IMR-90 (cell line): ENCODE measurements around the gene TENT5A. TPM values are rescaled to one million over a fixed set of nuclear protein-coding genes. Genes with fewer than 3 reads are reported as not detected.

ENCODE experiments used
- ATAC-seq: fragments of 200-7000 bp; cut with Tn5 transposase; 2 replicates; pipeline ENCODE4 v1.9.1; 2020; ENCODE audit warnings: low read depth, mild to moderate bottlenecking, moderate library complexity
- BruUV-seq: library from RNA; stranded (reverse); fragments of 400-500 nt; replicated peaks from 2 replicates; lab custom pipeline; 2021; lab: Mats Ljungman, UMichigan
- CTCF ChIA-PET: fragments of 300-600 bp; formaldehyde crosslinking; extraction: SDS; loops from one replicate; lab custom pipeline; 2021; ENCODE audit warnings: antibody characterized with exemption; lab: Yijun Ruan, JAX
- POLR2A ChIA-PET: fragments of 300-600 bp; sonication (Branson Sonifier 250); formaldehyde crosslinking; loops from one replicate; lab custom pipeline; 2022; ENCODE audit warnings: antibody characterized with exemption; ENCODE audit not compliant: unreplicated experiment; lab: Charles Lee
- DNase-seq: peaks from one replicate; pipeline ENCODE4 v3.0.0; 2013
- H2AFZ ChIP-seq: replicated peaks from 2 replicates; pipeline ENCODE3; 2013; ENCODE audit warnings: low read length, mild to moderate bottlenecking; ENCODE audit not compliant: poor library complexity
- H2AK5ac ChIP-seq: 2 replicates; pipeline ENCODE4 v1.6.1; 2013; ENCODE audit warnings: low read depth, low read length, inconsistent platforms
- H2AK9ac ChIP-seq: replicated peaks from 2 replicates; pipeline ENCODE3; 2013; ENCODE audit warnings: mild to moderate bottlenecking, low read depth, low read length, moderate library complexity; ENCODE audit not compliant: poor library complexity
- H2BK120ac ChIP-seq: 2 replicates; pipeline ENCODE4 v1.6.1; 2013; ENCODE audit warnings: low read depth, low read length, inconsistent platforms
- H2BK15ac ChIP-seq: 3 replicates; pipeline ENCODE4 v1.6.1; 2013; ENCODE audit warnings: low read depth, low read length, inconsistent platforms
- H2BK20ac ChIP-seq: 2 replicates; pipeline ENCODE4 v1.6.1; 2013; ENCODE audit warnings: low read depth, mild to moderate bottlenecking, inconsistent platforms, low read length, moderate library complexity
- H2BK5ac ChIP-seq: 2 replicates; pipeline ENCODE4 v1.6.1; 2013; ENCODE audit warnings: mild to moderate bottlenecking, low read depth, low read length, inconsistent platforms; ENCODE audit not compliant: poor library complexity, severe bottlenecking
- H3K14ac ChIP-seq: replicated peaks from 2 replicates; pipeline ENCODE4 v1.6.1; 2013; ENCODE audit warnings: low read depth, low read length, inconsistent platforms
- H3K18ac ChIP-seq: 2 replicates; pipeline ENCODE4 v1.6.1; 2013; ENCODE audit warnings: low read depth, low read length, control low read depth
- H3K23ac ChIP-seq: 2 replicates; pipeline ENCODE4 v1.6.1; 2013; ENCODE audit warnings: low read depth, low read length, inconsistent platforms
- H3K27ac ChIP-seq: 2 replicates; pipeline ENCODE4 v1.5.1; 2013; ENCODE audit warnings: mild to moderate bottlenecking, control low read depth, low read length; ENCODE audit not compliant: insufficient read depth
- H3K27me3 ChIP-seq: 2 replicates; pipeline ENCODE4 v1.6.1; 2013; ENCODE audit warnings: low read length; ENCODE audit not compliant: control insufficient read depth, insufficient read depth
- H3K36me3 ChIP-seq: 2 replicates; pipeline ENCODE4 v1.6.1; 2013; ENCODE audit warnings: low read length, mixed read lengths; ENCODE audit not compliant: control insufficient read depth, insufficient read depth
- H3K4ac ChIP-seq: 2 replicates; pipeline ENCODE4 v1.6.1; 2013; ENCODE audit warnings: low read depth, low read length, inconsistent platforms
- H3K4me1 ChIP-seq: 2 replicates; pipeline ENCODE4 v1.6.1; 2013; ENCODE audit warnings: low read length, mixed read lengths; ENCODE audit not compliant: control insufficient read depth, insufficient read depth
- H3K4me2 ChIP-seq: 2 replicates; pipeline ENCODE4 v1.6.1; 2013; ENCODE audit warnings: low read depth, mild to moderate bottlenecking, control low read depth, low read length, moderate library complexity
- H3K4me3 ChIP-seq: 2 replicates; pipeline ENCODE4 v1.5.1; 2013; ENCODE audit warnings: low read depth, mild to moderate bottlenecking, control low read depth, low read length, moderate library complexity; ENCODE audit not compliant: insufficient read depth
- H3K56ac ChIP-seq: 2 replicates; pipeline ENCODE4 v1.6.1; 2013; ENCODE audit warnings: low read length, inconsistent platforms; ENCODE audit not compliant: insufficient read depth; ENCODE audit errors: extremely low read depth
- H3K79me1 ChIP-seq, 2 experiments: 2 replicates each; pipeline ENCODE4 v1.6.1; 2013; ENCODE audit warnings: low read length in 2 of 2, inconsistent platforms in 1 of 2, low read depth in 1 of 2
- H3K9ac ChIP-seq: 2 replicates; pipeline ENCODE4 v1.6.1; 2013; ENCODE audit warnings: low read depth, low read length, control low read depth
- H3K9me1 ChIP-seq: 2 replicates; pipeline ENCODE4 v1.6.1; 2013; ENCODE audit warnings: low read length, inconsistent platforms; ENCODE audit not compliant: insufficient read depth
- H3K9me3 ChIP-seq: 2 replicates; pipeline ENCODE4 v1.6.1; 2013; ENCODE audit warnings: low read length; ENCODE audit not compliant: control insufficient read depth, insufficient read depth
- H4K20me1 ChIP-seq: 2 replicates; pipeline ENCODE4 v1.6.1; 2013; ENCODE audit warnings: low read length, inconsistent platforms; ENCODE audit not compliant: insufficient read depth
- H4K5ac ChIP-seq: 2 replicates; pipeline ENCODE4 v1.6.1; 2013; ENCODE audit warnings: mild to moderate bottlenecking, low read depth, low read length, control low read depth
- H4K8ac ChIP-seq, 2 experiments: 2 replicates each; pipeline ENCODE4 v1.6.1; 2013; ENCODE audit warnings: low read depth in 2 of 2, low read length in 2 of 2, control low read depth in 1 of 2, inconsistent platforms in 1 of 2
- H4K91ac ChIP-seq: 2 replicates; pipeline ENCODE4 v1.6.1; 2013; ENCODE audit warnings: low read depth, low read length, inconsistent platforms; ENCODE audit not compliant: insufficient read depth
- CEBPB ChIP-seq: IDR thresholded peaks from 2 replicates; pipeline ENCODE4 v1.6.1; 2012; ENCODE audit warnings: low read depth, low read length, improper control_type of control experiment
- CHD1 ChIP-seq: IDR thresholded peaks from 2 replicates; pipeline ENCODE4 v1.6.1; 2012; ENCODE audit warnings: low read depth, low read length, improper control_type of control experiment
- MAFK ChIP-seq: IDR thresholded peaks from 2 replicates; pipeline ENCODE4 v1.6.1; 2012; ENCODE audit warnings: low read depth, low read length, improper control_type of control experiment
- MXI1 ChIP-seq: IDR thresholded peaks from 2 replicates; pipeline ENCODE4 v1.6.1; 2012; ENCODE audit warnings: low read depth, mild to moderate bottlenecking, low read length, moderate library complexity, borderline replicate concordance
- NFE2L2 ChIP-seq: fragments of 150-350 bp; IDR thresholded peaks from 2 replicates; pipeline ENCODE4 v1.6.1; 2016; ENCODE audit warnings: low read depth, mild to moderate bottlenecking, low read length
- POLR2A ChIP-seq: IDR thresholded peaks from 2 replicates; pipeline ENCODE4 v1.6.1; 2012; ENCODE audit warnings: mild to moderate bottlenecking, low read depth, low read length
- RCOR1 ChIP-seq: IDR thresholded peaks from 2 replicates; pipeline ENCODE4 v1.6.1; 2012; ENCODE audit warnings: mild to moderate bottlenecking, low read length, improper control_type of control experiment; ENCODE audit not compliant: insufficient replicate concordance
- RFX5 ChIP-seq: IDR thresholded peaks from 2 replicates; pipeline ENCODE4 v1.8.0; 2012; ENCODE audit warnings: low read depth, mild to moderate bottlenecking, low read length, moderate library complexity
- SMC3 ChIP-seq: fragments of 150-350 bp; IDR thresholded peaks from 2 replicates; pipeline ENCODE4 v1.6.1; 2016; ENCODE audit warnings: low read depth, mild to moderate bottlenecking, antibody characterized with exemption, low read length, moderate library complexity
- WGBS, 2 experiments: methylation state at CpG; one replicate each; pipeline versions ENCODE4 v1.1.5 to v1.1.7; 2013; ENCODE audit warnings: missing lambda C conversion rate in 2 of 2; ENCODE audit not compliant: insufficient read length in 1 of 2; ENCODE audit errors: extremely low coverage in 2 of 2; 5-methylcytosine and 5-hydroxymethylcytosine counted together
- dilution Hi-C: fragments of 300-500 bp; cut with HindIII; formaldehyde crosslinking; loops from one replicate; pipeline ENCODE4 v1.14.3; 2018; ENCODE audit warnings: low sequenced_read_pairs; ENCODE audit not compliant: unreplicated experiment
- in situ Hi-C: fragments of 300-500 bp; cut with MboI; formaldehyde crosslinking; loops from 3 replicates; pipeline ENCODE4 v1.14.3; 2019; ENCODE audit warnings: low sequenced_read_pairs, inconsistent platforms, mixed read lengths
- intact Hi-C: fragments of 100-400 bp; cut with micrococcal nuclease; formaldehyde crosslinking; loops from 2 replicates; pipeline ENCODE4 v1.10.0; 2022
- polyA plus RNA-seq, 3 experiments: library from polyadenylated mRNA; depleted of rRNA; stranded (reverse); fragments of >200 nt; gene quantifications; 2 replicates each; pipeline ENCODE4 v1.2.3, GENCODE V29; 2012; ENCODE audit warnings: low replicate concordance in 1 of 3
- total RNA-seq: library from RNA; depleted of rRNA; stranded (reverse); fragments of >200 nt; gene quantifications from 2 replicates; pipeline ENCODE4 v1.2.3, GENCODE V29; 2012

Gene TENT5A
- total and polyA plus RNA-seq, 2 of the 4 experiments (the other 2 are of a cell fraction), result 3.5 to 10.8 TPM

DNA sequence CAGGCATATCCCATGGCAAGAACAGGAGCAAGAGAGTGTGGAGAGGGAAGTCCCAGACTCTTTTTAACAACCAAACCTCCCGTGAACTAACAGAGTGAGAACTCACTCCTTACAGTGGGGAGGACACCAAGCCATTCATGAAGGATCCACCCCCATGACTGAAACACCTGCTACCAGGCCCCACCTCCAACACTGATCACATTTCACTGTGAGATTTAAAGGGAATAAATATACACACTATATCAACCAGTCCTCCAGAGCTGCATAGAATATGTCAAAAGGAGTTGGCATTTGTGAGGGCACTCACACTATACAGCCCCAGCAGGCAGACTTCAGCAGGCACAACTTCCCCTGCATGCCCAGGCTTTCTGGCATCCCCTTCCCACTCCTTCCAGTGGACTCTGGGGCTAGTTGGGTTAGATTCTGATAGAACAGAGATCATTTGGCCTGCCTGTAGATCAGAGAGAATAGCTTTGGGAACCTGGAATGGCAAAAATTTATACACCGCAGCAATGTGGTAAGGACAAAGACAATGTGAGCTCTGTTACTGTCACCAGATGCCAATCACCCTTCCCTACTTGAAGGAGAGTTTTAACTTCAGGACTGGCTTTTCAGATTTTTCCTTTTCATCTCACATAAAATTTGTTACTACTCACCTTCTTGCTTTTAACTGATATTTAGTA is 25.2 kb upstream of the TENT5A start:
- Histone ChIP-seq H3K4me1 (no peaks in the 10 kb centered on the region), H2BK5ac (no peak overlapping the region), H3K14ac (no peak overlapping the region), H4K91ac (no peak overlapping the region), H4K20me1 (no peaks in the 10 kb centered on the region), H3K9ac (no peak overlapping the region), H2BK20ac (no peak overlapping the region), H2BK15ac (no peak overlapping the region), H4K8ac (no peak overlapping the region), H2AFZ (peak overlapping the region; percentile 14), H3K18ac (no peak overlapping the region), H2AK9ac (no peak overlapping the region), H2BK120ac (no peak overlapping the region), H3K27me3 (no peaks in the 10 kb centered on the region), H3K56ac (no peak overlapping the region), H3K9me3 (no peaks in the 10 kb centered on the region), H3K4ac (no peak overlapping the region), H3K9me1 (no peaks in the 10 kb centered on the region), H2AK5ac (no peak overlapping the region), H4K5ac (no peak overlapping the region), H3K79me1 (no peaks in the 10 kb centered on the region), H3K4me3 (no peak overlapping the region), H3K36me3 (no peaks in the 10 kb centered on the region), H3K23ac (no peak overlapping the region), H3K27ac (no peak overlapping the region), H3K4me2 (no peak overlapping the region)
- no peak for ATAC-seq
- POLR2A ChIA-PET, result no interaction called here
- no TSS peak for BruUV-seq
- no peak for TF ChIP-seq MAFK
- no peak for TF ChIP-seq CEBPB
- TF ChIP-seq CHD1, result no peak
- no peak for TF ChIP-seq RFX5
- TF ChIP-seq SMC3, result no peak
- TF ChIP-seq MXI1, result no peak
- TF ChIP-seq RCOR1, result no peak
- TF ChIP-seq NFE2L2, result no peak
- no peak for TF ChIP-seq POLR2A
- CTCF ChIA-PET, result interaction anchor here (1.4 kb wide), 1 partner anchor 15 kb away, joined by 4 read pairs; no protein-coding TSS in a partner anchor
- intact Hi-C loops, result no loop called here
- DNase-seq, result no peak
- in situ Hi-C loops, result no loop called here
- dilution Hi-C loops, result no loop called here
- WGBS, 2 experiments, result no CpG with 5 or more reads among the region's 2 CpGs
